ENCODE measurements around the gene BAIAP2.
"Not testable (repeated sequence)": the region's sequence is repeated elsewhere in the genome, so short reads cannot be mapped to it uniquely, and the experiment has no call there.

Gene BAIAP2

DNA sequence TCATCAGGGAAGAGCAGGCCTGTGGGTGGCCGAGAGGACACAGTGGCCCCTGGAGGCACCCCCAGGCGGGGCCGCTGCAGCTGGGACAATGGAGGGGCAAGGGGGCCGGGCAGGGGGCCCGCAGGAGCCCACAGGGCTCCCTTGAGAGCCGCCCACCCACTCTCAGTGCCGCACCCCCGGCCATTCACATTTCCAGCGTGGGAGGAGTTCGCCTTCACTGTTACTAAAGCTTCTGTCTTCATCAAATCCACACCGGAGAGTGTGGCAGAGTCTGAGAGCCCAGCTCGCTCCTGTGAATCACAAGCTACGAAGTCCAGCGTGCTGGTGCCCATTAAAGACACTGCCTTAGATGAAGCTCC lies 109.5 kb downstream of the BAIAP2 start:
- DNase-seq: no peak

DNA sequence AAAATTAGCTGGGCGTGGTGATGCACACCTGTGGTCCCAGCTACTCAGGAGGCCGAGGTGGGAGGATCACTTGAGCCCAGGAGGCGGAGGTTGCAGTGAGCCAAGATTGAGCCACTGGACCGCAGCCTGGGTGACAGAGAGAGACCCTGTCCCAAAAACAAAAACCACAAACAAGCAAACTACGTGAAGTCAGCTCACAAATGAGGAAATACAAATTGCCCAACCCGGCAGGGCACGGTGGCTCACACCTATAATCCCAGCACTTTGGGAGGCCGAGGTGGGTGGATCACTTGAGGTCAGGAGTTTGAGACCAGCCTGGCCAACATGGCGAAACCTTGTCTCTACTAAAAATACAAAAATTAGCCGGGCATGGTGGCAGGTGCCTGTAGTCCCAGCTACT lies 111.3 kb downstream of the BAIAP2 start:
- DNase-seq: not testable (repeated sequence)

DNA sequence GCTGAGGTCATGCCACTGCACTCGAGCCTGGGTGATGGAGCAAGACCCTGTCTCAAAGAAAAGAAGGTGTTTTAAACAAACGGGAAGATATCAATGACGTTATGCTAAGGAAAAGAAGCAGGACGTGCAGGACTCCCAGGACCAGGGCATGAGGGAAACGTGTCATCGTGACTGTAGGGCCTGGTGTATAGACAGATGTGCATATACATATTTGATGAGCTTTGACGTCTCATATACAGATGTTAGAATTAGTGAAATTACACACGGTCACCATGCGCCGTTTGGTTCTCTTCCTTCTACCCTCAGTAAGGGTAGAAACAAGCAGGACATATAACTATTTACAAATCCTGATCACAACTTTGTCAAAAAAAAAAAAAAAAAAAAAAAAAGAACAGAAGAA lies 112.8 kb downstream of the BAIAP2 start:
- no peak for DNase-seq

DNA sequence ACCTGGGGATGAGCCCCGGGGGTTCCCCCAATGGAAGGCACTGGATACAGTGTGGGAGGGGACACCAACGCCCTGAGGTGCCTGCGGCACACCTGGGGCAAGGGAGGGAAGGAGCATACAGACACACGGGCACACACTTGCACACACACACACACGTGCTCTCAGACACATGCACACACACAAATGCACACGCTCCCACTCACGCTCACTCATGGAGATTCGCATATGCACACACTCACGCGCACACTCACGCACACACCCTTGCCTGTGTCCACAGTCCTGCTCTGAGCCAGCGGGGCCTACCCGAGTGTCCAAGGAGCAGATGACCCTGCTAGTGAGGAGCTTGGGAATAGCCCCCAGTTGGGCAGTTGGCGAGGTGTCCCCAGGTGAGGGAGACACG lies 113.6 kb downstream of the BAIAP2 start:
- no peak for DNase-seq

DNA sequence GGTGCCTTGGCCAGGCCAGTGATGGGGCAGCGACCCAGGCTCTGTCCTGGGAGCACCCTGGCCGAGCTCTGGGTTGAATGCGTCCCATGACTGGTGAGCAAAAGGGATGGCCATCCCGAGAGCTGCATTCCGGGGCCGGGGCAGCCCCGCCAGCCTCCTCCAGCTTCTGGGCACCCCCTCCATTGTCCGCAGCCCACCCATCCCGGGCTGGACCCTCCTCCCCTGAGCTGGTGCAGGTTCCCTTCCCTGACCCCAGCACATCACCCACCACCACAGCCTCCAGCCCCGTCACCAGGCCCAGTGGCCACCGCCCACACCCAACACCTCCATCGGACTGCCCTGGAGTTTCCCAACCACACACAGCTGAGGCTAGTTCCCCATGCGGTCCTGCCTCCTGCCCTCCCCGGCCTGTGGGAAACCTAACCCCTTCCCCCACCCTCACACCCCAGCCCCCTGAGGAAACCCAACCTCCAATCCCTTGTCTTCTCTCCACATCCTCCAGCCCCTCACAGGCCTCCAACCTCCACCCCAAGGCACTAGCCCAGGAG lies 114.1 kb downstream of the BAIAP2 start:
- no peak for DNase-seq

DNA sequence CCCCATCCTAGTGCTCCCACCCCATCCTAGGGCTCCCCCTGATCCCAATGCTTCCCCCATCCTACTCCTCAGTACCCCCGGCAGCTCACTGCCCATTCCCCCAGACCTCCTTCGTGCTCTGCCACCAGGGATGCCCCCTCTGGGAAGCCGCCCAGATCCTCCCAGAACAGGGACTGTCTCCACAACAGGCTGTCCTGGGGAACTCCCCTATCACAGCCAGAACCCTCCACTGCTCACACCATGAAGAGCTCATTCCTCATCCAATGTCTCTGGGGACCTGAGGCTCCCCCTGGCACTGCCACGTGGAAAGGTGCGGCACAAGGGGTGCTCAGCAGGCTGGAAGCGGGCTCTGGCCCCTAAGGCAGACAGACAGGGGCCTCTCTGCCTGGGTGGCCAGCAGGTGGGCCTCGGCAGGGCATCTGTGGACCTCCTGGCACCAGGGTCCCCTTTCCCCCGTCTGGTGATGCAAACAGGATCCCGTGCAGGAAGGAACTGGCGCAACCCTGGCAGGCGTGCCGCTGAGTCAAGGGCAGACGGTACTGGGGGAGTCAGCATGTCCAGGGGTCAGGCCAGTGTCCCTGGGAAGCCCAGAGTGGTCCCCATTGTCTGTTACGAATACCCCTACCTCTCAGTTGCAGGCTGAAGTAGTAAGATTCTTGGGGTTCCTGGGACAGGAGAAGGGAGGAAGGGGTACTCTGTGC lies 115.6 kb downstream of the BAIAP2 start:
- no peak for DNase-seq

DNA sequence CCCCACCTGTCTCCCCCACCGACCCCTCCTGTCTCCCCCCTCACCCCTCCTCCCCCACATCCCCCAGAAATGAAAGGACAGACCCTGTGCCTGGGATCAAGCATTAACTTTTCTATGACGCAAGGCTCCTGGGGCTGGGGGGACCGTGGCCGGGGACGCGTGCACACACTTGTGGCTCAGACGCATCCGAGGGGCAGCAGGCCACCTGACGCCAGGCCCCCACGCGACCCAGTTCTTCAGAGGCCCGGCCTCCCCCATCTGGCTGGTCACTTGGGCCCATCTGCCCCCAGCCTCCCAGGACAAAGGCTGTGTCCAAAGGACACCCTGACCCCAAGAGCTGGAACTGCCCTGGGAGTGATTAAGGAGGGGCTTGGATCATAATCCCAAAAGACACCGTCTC lies 116.3 kb downstream of the BAIAP2 start:
- DNase-seq: no peak

DNA sequence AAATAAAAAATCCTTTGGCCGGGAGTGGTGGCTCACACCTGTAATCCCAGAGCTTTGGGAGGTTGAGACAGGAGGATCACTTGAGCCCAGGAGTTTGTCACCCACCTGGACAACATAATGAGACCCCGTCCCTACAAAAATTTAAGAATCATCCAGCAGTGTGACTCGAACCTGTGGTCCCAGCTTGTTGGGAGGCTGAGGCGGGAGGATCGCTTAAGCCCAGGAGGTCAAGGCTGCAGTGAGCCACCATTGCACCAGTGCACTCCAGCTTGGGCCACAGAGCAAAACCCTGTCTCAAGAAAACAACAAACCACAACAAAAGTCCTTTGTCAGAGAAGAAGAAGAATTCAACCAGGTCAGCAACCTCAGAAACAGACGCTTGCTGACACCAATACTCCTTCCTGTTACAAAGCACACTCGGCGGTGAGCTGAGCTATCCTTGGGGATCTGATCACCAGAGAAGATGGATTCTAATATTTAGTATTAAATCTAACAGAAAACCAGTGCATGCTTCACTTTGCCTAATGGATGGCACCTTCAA lies 117.4 kb downstream of the BAIAP2 start:
- DNase-seq: no peak

DNA sequence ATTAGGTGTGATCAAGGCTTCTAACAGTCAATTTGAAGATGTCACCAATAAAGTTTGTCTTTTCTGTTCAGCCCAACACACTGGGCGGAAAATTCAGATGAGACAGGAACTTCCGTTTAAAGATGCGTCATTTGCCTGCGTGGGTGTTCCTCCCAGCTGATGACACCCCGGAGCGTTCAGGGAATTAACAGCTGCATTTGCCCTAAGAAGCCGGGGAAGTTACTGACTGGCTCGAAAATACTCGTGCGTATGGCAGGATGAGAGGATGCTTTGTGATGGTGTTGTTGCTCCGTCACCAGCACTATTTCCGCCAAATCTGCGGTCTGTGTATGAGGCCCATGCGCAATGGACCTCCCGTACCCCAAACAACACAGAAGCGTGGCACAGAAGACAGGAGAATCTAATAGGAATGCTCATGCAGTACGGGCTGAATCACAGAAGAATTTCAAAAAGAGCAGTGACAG lies 118.4 kb downstream of the BAIAP2 start:
- no peak for DNase-seq

DNA sequence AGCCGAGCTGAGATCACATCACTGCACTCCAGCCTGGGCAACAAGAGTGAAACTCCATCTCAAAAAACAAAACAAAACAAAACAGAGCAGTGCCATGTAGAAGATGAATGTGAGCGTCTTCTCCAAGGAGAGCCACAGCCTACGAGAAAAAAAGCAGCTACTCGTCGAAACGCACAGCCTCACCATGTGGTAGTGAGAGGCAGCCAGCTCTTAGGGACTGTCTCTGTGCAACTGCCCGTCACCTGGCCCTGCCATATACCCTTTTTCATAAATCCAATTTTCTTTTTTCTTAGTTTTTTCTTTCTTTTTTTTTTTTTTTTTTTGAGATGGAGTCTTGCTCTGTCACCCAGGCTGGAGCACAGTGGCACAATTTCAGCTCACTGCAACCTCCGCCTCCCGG lies 119.1 kb downstream of the BAIAP2 start:
- DNase-seq: not testable (repeated sequence)

DNA sequence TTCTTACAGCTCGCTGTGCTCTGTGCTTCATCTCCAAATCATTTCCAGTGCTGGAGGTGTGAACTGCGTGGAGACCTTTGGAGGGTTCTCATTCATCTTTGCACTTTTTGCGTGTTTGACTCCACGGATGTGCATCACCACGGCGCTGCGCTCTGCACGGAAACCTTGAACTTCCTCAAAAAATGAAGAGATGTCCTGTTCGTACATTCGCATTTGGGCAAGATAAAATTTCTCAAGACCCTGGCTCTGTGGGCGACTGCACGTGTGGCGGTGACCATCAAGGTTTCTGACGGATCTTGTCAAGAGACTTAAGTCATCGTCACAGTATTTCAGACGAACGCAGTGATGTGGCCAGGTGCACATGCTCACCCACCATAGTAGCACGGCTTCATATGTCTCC lies 120.0 kb downstream of the BAIAP2 start:
- no peak for DNase-seq

DNA sequence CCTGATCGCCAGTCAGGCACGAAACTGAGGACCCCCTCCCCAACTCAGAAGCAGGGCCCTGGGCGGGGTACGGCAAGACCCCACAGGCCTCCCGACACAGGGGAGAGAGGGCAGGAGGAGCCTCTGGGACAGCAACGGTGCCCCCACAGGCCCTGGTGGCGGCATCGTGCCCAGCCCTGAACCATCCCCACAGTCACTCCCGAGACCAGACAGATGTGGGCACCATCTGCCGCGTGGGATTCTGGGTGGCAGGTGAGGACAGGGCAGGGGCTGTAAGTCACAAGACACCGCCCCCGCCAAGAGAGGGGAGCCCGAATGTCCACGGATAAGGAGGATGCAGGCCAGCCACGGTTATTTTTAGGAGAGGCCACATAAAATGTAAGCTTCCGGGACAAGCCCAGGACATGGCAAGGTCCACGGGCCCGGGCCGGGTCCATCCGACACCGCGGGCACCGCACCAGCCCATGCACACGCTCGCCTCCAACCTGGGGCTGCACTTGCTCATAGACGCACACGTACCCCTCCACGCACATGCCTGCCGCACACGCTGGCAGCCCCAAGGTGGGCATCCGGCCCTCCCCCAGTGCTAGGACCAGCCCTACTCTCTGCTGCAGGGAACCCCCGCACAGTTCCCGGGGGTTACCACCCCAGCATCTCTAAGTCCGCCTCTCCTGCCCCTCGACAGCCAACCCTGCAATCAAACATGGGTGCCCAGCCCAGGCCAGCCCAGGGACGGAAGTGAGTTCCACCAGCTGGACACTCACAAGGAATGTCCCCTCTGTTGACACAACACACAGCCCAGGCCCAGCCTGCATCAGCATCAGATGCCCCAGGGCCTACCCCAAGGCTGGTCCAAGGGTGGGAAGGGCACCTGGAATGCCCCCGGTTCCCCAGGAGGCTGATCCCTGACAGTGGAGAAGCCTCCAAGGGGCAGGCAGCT lies 122.2 kb downstream of the BAIAP2 start:
- no peak for DNase-seq

DNA sequence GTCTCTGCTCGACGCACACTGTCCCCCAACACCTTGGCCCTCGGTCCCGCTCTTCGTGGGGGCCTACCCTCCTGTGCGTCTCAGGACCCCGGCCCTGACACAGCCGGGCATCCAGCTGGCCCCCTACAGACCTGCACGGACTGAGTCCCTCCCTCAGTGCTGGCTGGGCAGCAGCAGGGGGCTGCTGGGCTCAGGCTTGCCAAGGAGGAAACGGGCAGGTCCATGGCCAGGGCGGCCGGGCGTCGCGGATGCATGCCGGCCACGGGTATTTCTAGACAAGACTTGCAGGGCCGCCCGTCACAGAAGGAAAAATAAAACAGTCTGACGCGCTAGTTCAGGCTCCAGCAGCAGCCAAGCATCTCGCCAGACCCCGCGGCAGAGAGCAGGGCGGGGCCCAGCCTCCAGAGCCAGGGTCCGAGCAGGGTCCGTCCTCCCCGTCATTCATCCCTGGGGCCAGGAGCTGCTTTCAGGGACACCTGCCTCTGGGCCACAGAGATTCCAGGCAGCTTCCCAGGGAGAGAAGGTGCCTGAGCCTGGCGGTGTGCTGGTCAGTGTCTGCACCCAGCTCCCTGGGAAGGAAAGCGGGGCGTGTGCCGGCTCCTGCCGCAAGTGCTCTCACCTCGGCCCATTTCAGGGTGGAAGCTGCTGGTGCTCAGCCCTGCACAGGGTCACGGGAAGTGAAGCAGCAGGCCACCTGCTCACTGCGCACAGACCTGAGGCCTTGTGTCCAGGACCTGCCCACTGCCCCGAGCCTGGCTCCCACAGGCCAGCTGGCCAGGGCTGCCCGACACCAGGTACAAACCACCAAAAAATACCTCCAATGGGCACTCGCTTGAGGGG lies 123.1 kb downstream of the BAIAP2 start:
- DNase-seq: no peak

DNA sequence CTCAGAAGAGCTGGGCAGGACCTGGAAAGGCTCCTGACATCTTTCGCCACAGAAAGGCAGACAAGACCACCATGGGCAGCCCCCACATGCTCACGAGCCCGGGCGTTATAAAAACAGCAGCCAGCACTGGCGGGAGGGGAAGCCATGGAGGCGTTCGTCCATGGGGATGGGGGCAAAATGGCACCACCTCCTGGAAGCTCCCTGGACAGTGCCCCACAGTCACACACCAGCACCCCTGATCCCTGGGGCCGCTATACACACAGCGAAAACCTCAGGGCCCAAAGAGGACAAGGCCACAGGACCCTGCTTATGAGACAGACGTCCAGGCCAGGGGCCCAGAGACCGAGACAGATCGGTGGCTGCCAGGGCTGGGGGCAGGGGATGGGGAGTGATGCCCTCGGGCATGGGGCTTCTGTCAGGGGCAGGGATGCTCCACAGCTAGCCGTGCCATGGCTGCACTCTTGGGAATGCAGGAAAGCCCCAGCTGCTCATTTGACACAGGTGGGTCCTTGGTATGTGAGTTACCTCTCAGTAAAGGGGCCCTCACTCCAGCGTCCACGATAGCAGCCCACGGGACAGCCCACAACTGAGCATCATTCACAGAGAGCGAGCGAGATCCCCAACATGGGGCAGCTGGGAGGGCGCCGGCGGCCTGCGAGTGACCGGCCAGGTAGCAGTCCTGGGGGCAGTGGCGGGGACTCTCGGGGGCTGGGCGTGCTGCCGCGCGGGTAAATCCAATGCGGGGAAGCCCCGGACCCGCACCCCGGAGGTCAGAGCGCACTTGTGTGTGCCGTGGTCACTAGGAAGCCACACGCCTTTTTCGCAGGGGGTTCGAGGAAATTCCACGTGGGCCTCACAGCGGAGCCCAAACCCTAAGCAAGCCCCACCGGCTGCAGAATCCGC lies 124.0 kb downstream of the BAIAP2 start:
- DNase-seq: no peak

DNA sequence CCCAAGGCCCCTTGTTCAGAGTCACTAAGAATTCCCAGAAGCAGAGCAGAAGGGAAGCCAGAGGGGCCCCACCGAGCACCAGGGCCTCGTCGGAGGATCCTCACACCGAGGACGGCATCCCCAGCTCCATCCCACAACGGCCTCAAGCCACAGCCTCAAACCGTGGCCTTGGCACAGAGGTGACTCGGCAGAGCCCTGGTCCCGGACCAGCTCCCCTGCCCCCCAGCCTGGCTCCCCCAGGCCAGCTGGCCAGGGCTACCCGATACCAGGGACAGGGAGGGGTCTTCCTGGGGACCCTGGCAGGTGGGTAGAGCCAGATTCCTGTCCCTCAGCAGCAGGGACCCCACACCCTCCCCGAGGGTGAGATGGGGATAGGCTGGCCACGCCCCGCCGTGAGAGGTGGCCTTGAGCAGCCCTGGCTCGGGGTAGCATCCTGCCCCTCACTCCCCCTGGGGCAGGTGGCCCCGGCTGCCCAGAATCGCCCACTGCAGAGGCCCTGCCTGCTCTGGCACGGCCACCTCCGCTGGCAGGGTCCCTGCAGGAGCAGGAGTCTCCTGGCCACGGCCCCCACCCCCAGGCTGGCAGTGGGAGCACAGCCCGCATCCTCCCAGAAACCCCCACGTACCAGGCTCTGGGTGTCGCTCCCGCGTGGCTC lies 124.8 kb downstream of the BAIAP2 start:
- DNase-seq: no peak

DNA sequence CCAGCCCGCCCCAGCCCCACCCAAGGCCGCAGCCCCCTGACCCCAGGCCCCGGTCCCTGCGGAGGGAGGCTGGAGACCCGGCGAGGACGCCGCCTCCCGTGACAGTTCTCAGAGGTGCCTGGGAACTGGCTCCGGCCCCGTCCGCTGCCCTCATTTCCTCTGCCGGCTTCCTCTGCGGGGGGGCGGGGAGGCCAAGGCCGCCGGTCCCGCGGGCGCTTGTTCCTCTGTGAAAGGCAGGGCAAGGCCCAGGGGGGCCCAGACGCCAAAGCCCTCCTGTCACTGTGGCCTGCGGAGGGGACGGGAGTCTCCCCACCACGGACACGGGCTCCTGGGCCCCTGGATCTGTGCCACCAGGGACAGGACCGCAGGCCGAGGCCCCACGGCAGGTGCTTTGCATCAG lies 125.4 kb downstream of the BAIAP2 start:
- DNase-seq: no peak

DNA sequence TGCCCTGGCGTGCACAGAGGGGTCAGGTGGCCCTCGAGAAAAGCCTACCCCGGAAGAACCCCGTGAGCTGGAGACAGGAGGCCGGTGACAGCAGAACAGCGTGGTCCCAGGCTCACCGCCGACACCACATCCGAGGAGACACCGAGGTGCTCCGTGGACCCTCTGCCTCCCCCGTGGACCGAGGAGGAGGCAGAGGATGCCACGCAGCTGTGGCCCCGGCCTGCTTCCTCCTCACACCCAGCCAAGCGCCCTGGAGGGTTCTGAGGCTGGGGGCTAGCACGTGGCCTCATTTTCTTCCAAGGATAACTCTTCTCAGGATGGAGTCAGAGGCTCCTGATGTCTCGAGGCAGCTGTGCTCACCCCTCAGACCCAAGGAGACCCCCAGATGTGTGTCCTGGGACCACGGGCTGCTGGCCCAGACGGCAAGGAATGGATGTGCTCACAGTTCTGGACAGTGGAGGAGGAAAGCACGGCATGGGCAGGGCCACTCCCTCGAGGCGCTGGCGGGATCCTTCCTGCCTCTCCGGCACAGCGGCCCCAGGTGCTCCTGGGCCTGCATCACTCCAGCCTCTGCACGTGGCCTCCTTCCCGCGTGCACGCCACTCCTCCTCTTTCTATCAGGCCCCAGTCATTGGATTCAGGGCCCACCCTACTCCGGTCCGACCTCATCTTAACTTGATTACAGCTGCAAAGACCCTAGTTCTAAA lies 125.9 kb downstream of the BAIAP2 start:
- no peak for DNase-seq

DNA sequence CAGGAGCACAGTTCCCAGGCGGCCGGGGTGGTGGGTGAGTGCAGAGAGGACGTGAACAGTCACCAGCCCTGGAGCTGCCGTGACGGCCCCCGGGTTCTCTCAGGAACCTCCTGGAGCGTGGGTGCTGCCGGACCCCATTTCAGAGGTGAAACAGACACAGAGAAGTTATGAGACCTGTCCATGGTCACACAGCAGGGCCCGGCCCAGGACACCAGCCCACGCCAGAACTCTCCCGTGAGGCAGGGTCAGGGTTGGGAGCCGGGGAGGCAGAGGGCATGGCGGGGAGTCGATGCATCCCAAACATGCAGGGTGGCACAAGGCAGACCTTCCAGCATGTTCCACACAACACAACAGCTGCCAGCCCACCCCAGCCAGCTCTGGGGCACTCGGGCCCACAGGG lies 126.6 kb downstream of the BAIAP2 start:
- DNase-seq: no peak

DNA sequence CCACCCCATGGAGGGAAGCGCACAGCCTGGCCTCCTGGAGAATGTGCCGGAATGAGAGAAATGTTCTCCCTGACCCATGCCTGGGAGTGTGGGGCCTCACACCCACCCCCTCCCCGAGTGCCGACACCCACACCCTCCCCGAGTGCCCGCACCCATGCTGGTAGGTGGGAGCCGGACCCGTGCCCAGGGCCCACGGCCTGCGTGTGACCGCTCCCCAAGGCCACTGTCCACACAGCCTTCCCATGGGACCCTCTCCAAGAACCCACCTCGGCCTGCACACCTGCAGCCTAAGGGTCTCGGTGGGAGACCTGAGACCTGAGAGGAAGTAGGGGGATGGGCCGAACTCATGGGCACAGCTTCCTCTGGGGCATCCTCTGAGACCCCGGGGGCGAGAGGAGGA lies 127.0 kb downstream of the BAIAP2 start:
- DNase-seq: no peak

DNA sequence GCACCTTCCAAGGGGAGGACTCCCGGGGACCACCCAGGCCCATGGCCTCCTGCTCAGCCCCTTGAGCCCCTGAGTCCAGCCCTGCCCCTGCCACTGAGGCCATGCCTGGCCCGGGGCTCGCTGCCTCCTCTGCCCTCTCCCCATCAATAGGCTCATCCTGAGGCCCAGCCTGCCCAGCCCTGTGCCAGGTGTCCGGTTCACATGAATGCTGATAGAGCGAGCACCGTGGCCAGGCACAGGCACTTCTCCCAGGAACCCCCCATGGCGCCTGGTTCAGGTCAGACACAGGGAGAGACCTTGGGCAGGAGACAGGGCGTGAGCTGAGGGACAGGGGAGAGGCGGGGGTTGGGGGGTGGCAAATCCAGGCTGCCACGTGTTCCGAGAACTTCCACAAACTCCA lies 127.5 kb downstream of the BAIAP2 start:
- DNase-seq: no peak

Data from SW 1271 (cell line).